Measurements from ENCODE around the gene C1GALT1.

- TF ChIP-seq CTCF (IDR thresholded peaks at IDR 0.05; ENCODE audit: low read length) (no peak), EZH2 (optimal IDR thresholded peaks at IDR 0.05; ENCODE audit: low read depth, low read length) (no peak), EZH2phosphoT487 (IDR thresholded peaks at IDR 0.05; ENCODE audit: low read length) (no peak)
Measured at GRCh38 chr7:7159063-7159658, 23.2 kb upstream of the C1GALT1 start.
